HG03439 (cell line): ENCODE results near the gene ZNF160.
"Not testable (repeated sequence)": the region's sequence is repeated elsewhere in the genome, so short reads cannot be mapped to it uniquely, and the experiment has no call there.

ENCODE experiments used
- ATAC-seq: cut with Tn5 transposase; IDR thresholded peaks from one replicate; pipeline ENCODE4 v1.9.1; 2021; ENCODE audit warnings: mild to moderate bottlenecking, moderate library complexity; ENCODE audit not compliant: unreplicated experiment

Gene ZNF160

DNA sequence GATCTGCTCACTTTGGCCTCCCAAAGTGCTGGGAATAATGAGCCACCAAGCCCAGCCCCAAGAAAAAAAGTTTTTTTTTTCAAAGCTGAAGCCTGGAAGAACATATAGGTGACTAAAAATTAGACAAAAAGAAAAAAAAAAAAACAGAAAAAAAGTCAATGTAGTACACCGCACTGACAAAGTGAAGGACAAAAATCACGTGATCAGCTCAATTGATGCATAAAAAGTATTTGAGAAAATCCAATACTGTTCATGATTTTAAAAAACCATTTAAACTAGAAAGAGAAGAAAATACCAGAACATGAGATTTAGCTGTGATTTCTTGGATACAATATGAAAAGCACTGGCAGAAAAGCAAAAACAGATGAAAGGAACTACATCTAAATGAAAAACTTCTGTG, 69.2 kb downstream of the ZNF160 start:
- no peak for ATAC-seq

- not testable (repeated sequence) for ATAC-seq
Measured at GRCh38 chr19:53028306-53028705, 74.9 kb downstream of the ZNF160 start.

- no peak for ATAC-seq
Measured at GRCh38 chr19:53019684-53020083, 83.5 kb downstream of the ZNF160 start.
